Astrocyte (in vitro differentiated cells and primary cell): ENCODE results near the gene MYL4. TPM values are rescaled to one million over a fixed set of nuclear protein-coding genes. Genes with fewer than 3 reads are reported as not detected.
A peak's percentile ranks its signal among the peaks of the same experiment; 100 is the strongest.

Source experiments
- DNase-seq: peaks from one replicate; pipeline ENCODE4 v3.0.0-alpha.2; 2010; ENCODE audit warnings: low read depth
- FAIRE-seq: peaks from 2 replicates; lab custom pipeline; 2011; peaks lifted over from hg19 to GRCh38; lab: Jason Lieb, UNC
- H2AFZ ChIP-seq: 2 replicates; pipeline ENCODE4 v1.6.0; 2012; ENCODE audit warnings: low read depth, low read length, inconsistent platforms
- H3K27ac ChIP-seq: 2 replicates; pipeline ENCODE4 v1.5.1; 2011; ENCODE audit warnings: low read depth, low read length, inconsistent platforms
- H3K27me3 ChIP-seq: 2 replicates; pipeline ENCODE4 v1.6.0; 2011; ENCODE audit warnings: low read length, inconsistent platforms; ENCODE audit not compliant: insufficient read depth
- H3K36me3 ChIP-seq: 2 replicates; pipeline ENCODE4 v1.5.1; 2011; ENCODE audit warnings: low read length, inconsistent platforms; ENCODE audit not compliant: insufficient read depth
- H3K4me1 ChIP-seq: 2 replicates; pipeline ENCODE4 v1.5.1; 2011; ENCODE audit warnings: low read length, inconsistent platforms; ENCODE audit not compliant: insufficient read depth
- H3K4me2 ChIP-seq: 2 replicates; pipeline ENCODE4 v1.6.0; 2012; ENCODE audit warnings: low read length, inconsistent platforms
- H3K4me3 ChIP-seq: 2 replicates; pipeline ENCODE4 v1.5.1; 2011; ENCODE audit warnings: low read depth, mild to moderate bottlenecking, low read length, inconsistent platforms; ENCODE audit not compliant: insufficient read depth
- H3K79me2 ChIP-seq: 2 replicates; pipeline ENCODE4 v1.6.0; 2012; ENCODE audit warnings: mild to moderate bottlenecking, low read length, inconsistent platforms; ENCODE audit not compliant: insufficient read depth
- H3K9ac ChIP-seq: 2 replicates; pipeline ENCODE4 v1.6.0; 2012; ENCODE audit warnings: mild to moderate bottlenecking, low read length, inconsistent platforms
- H3K9me3 ChIP-seq: 2 replicates; pipeline ENCODE4 v1.5.1; 2012; ENCODE audit warnings: low read depth, mild to moderate bottlenecking, low read length, inconsistent platforms; ENCODE audit not compliant: insufficient read depth
- H4K20me1 ChIP-seq: 2 replicates; pipeline ENCODE4 v1.6.0; 2012; ENCODE audit warnings: low read length, inconsistent platforms; ENCODE audit not compliant: insufficient read depth
- H3K27ac Mint-ChIP-seq: one replicate; pipeline ENCODE4 v1.8.0; 2021; ENCODE audit warnings: mild to moderate bottlenecking, mixed read lengths; ENCODE audit not compliant: unreplicated experiment
- H3K27me3 Mint-ChIP-seq: one replicate; pipeline ENCODE4 v1.8.0; 2021; ENCODE audit warnings: low read depth, mixed read lengths; ENCODE audit not compliant: unreplicated experiment
- H3K36me3 Mint-ChIP-seq: one replicate; pipeline ENCODE4 v1.8.0; 2021; ENCODE audit warnings: low read depth, mixed read lengths; ENCODE audit not compliant: unreplicated experiment
- H3K4me1 Mint-ChIP-seq: one replicate; pipeline ENCODE4 v1.8.0; 2021; ENCODE audit warnings: low read depth, mixed read lengths; ENCODE audit not compliant: unreplicated experiment
- H3K4me3 Mint-ChIP-seq: one replicate; pipeline ENCODE4 v1.8.0; 2021; ENCODE audit warnings: mild to moderate bottlenecking, moderate library complexity, mixed read lengths; ENCODE audit not compliant: unreplicated experiment
- H3K9me3 Mint-ChIP-seq: one replicate; pipeline ENCODE4 v1.8.0; 2021; ENCODE audit warnings: mild to moderate bottlenecking, mixed read lengths; ENCODE audit not compliant: unreplicated experiment
- EZH2 ChIP-seq: IDR thresholded peaks from 2 replicates; pipeline ENCODE4 v1.6.1; 2012; ENCODE audit warnings: mild to moderate bottlenecking, low read length, inconsistent platforms; ENCODE audit not compliant: insufficient read depth
- total RNA-seq: library from RNA; stranded (reverse); gene quantifications from 2 replicates; pipeline ENCODE4 v1.2.1, GENCODE V29; 2021
- TF ChIP-seq, protein P1 (sequence below): IDR thresholded peaks from 2 replicates; pipeline ENCODE4 v1.5.1; 2011; ENCODE audit warnings: low read depth, mild to moderate bottlenecking, inconsistent platforms, low read length, moderate library complexity; ENCODE audit not compliant: insufficient read depth

Gene MYL4
- total RNA-seq, 1 donor from 2014 or later = 22.7 TPM

DNA sequence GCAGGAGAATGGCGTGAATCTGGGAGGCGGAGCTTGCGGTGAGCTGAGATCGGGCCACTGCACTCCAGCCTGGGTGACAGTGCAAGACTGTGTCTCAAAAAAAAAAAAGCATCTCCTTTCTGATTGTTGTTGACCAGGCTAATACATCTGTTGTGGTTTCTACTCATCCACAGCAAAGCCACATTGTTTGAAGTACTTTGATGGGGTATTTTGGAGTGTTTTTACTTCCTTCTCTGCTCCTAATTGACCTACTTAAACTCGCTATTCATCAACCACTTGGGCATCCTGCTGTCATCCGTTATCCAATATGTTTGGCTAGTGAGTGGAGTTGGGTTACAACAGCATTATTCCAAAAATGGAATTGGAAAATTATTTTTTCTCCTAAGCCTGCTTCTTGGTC, 16.6 kb upstream of the MYL4 start:
- FAIRE-seq (no peak), DNase-seq (peak; percentile 68)
- H3K27ac Mint-ChIP-seq = no peak overlapping the region
- Histone ChIP-seq H3K27ac (no peak overlapping the region), H3K9ac (no peak overlapping the region), H3K4me3 (no peak overlapping the region), H3K27me3 (no peaks in the 10 kb centered on the region), H3K4me1 (no peaks in the 10 kb centered on the region), H3K9me3 (no peaks in the 10 kb centered on the region), H3K4me2 (no peak overlapping the region), H4K20me1 (peaks cover 5% of the 10 kb centered on the region), H3K79me2 (peaks cover 16% of the 10 kb centered on the region), H2AFZ (no peak overlapping the region), H3K36me3 (no peaks in the 10 kb centered on the region)
- no peak overlapping the region for H3K4me3 Mint-ChIP-seq
- H3K27me3 Mint-ChIP-seq = no peaks in the 10 kb centered on the region
- TF ChIP-seq, protein P1, sequence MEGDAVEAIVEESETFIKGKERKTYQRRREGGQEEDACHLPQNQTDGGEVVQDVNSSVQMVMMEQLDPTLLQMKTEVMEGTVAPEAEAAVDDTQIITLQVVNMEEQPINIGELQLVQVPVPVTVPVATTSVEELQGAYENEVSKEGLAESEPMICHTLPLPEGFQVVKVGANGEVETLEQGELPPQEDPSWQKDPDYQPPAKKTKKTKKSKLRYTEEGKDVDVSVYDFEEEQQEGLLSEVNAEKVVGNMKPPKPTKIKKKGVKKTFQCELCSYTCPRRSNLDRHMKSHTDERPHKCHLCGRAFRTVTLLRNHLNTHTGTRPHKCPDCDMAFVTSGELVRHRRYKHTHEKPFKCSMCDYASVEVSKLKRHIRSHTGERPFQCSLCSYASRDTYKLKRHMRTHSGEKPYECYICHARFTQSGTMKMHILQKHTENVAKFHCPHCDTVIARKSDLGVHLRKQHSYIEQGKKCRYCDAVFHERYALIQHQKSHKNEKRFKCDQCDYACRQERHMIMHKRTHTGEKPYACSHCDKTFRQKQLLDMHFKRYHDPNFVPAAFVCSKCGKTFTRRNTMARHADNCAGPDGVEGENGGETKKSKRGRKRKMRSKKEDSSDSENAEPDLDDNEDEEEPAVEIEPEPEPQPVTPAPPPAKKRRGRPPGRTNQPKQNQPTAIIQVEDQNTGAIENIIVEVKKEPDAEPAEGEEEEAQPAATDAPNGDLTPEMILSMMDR = no peak
- no peak for TF ChIP-seq EZH2
- H3K36me3 Mint-ChIP-seq = peaks cover 2% of the 10 kb centered on the region
- peaks cover 5% of the 10 kb centered on the region for H3K4me1 Mint-ChIP-seq
- H3K9me3 Mint-ChIP-seq = no peaks in the 10 kb centered on the region

DNA sequence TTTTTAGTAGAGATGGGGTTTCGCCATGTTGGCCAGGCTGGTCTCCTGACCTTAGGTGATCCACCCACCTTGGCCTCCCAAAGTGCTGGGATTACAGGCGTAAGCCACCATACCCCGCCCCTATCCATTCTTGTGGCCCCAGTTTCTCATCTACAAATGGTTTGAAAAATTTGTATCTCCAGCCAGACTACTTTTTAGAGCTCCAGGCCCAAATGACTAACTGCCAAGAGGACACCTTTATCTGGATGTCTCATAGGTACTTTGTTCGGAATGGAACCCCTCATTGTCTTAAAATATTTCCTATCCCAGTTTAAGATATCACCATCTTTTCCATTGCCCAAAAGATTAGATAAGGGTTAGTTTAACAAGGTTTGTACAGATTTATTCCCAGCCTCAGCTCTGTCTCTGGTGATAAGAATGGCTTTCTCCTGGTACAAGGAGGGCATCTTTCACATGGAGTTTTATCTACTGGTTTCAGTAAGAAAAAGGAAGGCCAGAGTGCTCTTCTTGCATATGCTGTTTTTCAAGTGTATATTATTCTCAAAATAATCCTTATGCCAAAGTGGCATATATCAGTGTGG, 15.1 kb upstream of the MYL4 start:
- Histone ChIP-seq H3K4me2 (no peak overlapping the region), H3K4me1 (no peaks in the 10 kb centered on the region), H2AFZ (no peak overlapping the region), H3K27ac (no peak overlapping the region), H4K20me1 (no peaks in the 10 kb centered on the region), H3K9ac (no peak overlapping the region), H3K27me3 (no peaks in the 10 kb centered on the region), H3K4me3 (no peak overlapping the region), H3K79me2 (peaks cover 1% of the 10 kb centered on the region), H3K9me3 (no peaks in the 10 kb centered on the region), H3K36me3 (no peaks in the 10 kb centered on the region)
- H3K9me3 Mint-ChIP-seq = no peaks in the 10 kb centered on the region
- DNase-seq (no peak), FAIRE-seq (no peak)
- TF ChIP-seq EZH2 = no peak
- TF ChIP-seq, protein P1 = no peak
- no peak overlapping the region for H3K27ac Mint-ChIP-seq
- peaks cover 2% of the 10 kb centered on the region for H3K36me3 Mint-ChIP-seq
- peaks cover 11% of the 10 kb centered on the region for H3K4me1 Mint-ChIP-seq
- no peaks in the 10 kb centered on the region for H3K27me3 Mint-ChIP-seq
- no peak overlapping the region for H3K4me3 Mint-ChIP-seq

DNA sequence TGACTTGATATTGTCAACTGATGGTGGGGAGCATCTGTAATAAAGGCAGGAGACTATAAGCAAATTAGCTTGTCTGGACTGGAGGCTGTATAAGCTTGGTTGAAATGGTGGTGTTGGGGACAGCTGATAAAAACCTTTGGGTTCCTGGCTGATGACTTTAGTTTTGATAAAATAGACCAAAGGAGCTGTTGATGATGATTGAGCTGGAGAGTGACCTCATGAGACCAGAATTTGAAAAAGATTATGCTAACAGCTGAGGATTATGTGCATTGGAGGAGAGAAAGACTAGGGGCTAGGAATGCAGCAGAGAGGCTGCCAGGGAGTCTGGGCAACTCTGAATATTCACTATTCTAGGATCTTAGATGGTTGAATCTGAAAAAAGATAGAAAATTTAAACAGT, 11.3 kb upstream of the MYL4 start:
- Histone ChIP-seq H3K27me3 (no peaks in the 10 kb centered on the region), H3K27ac (no peak overlapping the region), H2AFZ (no peak overlapping the region), H3K36me3 (no peaks in the 10 kb centered on the region), H3K9ac (no peak overlapping the region), H4K20me1 (no peaks in the 10 kb centered on the region), H3K4me2 (no peak overlapping the region), H3K4me3 (no peak overlapping the region), H3K4me1 (no peaks in the 10 kb centered on the region), H3K79me2 (no peaks in the 10 kb centered on the region), H3K9me3 (no peaks in the 10 kb centered on the region)
- Mint-ChIP-seq H3K4me1 (peaks cover 7% of the 10 kb centered on the region), H3K9me3 (no peaks in the 10 kb centered on the region), H3K4me3 (no peak overlapping the region), H3K27me3 (no peaks in the 10 kb centered on the region), H3K27ac (peak overlapping the region; percentile 53), H3K36me3 (peaks cover 2% of the 10 kb centered on the region)
- no peak for TF ChIP-seq EZH2
- TF ChIP-seq, protein P1 = no peak
- DNase-seq = peak; percentile 16
- FAIRE-seq = no peak
